RWPE1 (cell line): ENCODE results near the gene RSL24D1.

Source experiments
- CTCF ChIA-PET: fragments of 350-600 bp; sonication (Branson Sonifier 250); formaldehyde crosslinking; extraction: SDS; loops from one replicate; lab custom pipeline; 2021; lab: Yijun Ruan, JAX
- POLR2A ChIA-PET: fragments of 400-600 bp; formaldehyde crosslinking; extraction: SDS; loops from one replicate; lab custom pipeline; 2020; ENCODE audit warnings: antibody characterized with exemption; ENCODE audit not compliant: low non-redundant PET; lab: Yijun Ruan, JAX
- DNase-seq: peaks from one replicate; pipeline ENCODE4 v3.0.0; 2012; ENCODE audit warnings: low spot score
- H3K27ac ChIP-seq: fragments of 450-650 bp; 2 replicates; pipeline ENCODE4 v1.5.1; 2017
- CTCF ChIP-seq: fragments of 450-650 bp; conservative IDR thresholded peaks from 2 replicates; pipeline ENCODE4 v1.5.1; 2017; ENCODE audit warnings: low read depth, mild to moderate bottlenecking

RSL24D1 gene

DNA sequence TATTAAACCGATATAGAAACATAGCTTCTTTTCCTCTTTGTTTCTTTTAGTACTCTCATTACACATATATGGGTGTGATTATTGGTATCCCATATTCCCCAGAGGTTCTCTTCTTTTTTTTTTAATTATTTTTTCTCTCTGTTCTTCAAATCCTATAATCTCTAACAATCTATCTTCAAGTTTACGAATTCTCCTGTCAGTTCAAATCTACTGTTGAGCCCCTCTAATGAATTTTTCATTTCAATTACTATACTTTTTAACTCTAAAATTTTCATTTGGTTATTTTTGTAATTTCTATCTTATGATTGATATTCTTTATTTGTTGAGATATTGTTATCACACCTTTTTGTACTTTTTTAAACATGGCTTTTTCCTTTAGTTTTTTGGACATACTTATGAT is 64.1 kb downstream of the RSL24D1 start:
- DNase-seq: no peak
- no peak overlapping the region for H3K27ac ChIP-seq
- TF ChIP-seq CTCF: no peak
- POLR2A ChIA-PET: no interaction called here
- CTCF ChIA-PET: interaction anchor here (0.6 to 0.7 kb wide), 2 partner anchors 457 to 1156 kb away, joined by 3 to 4 read pairs; no protein-coding TSS in a partner anchor
